ENCODE measurements around the gene EIF3D.

Gene EIF3D

GRCh38 chr22:36512333-36512732 is 16.6 kb downstream of the EIF3D start:
- CTCF ChIA-PET, result interaction anchor here (0.6 to 4.3 kb wide), 3 partner anchors 9 to 1306 kb away, joined by 3 to 45 read pairs (median 12); no protein-coding TSS in a partner anchor
- TF ChIP-seq ZNF24 (tag by site-specific recombination; IDR thresholded peaks at IDR 0.05), result no peak
- TF ChIP-seq SP3 (tag by site-specific recombination; IDR thresholded peaks at IDR 0.05), result no peak
- TF ChIP-seq ZNF660 (tag by site-specific recombination; IDR thresholded peaks at IDR 0.05), result no peak
- TF ChIP-seq ZNF112 (tag by site-specific recombination; IDR thresholded peaks at IDR 0.05), result no peak
- no peak for TF ChIP-seq HIC1 (tag by site-specific recombination; IDR thresholded peaks at IDR 0.05)
- TF ChIP-seq ZNF704 (tag by site-specific recombination; IDR thresholded peaks at IDR 0.05), result no peak
- TF ChIP-seq ZNF423 (tag by site-specific recombination; IDR thresholded peaks at IDR 0.05), result no peak
- TF ChIP-seq ZNF221 (tag by site-specific recombination; IDR thresholded peaks at IDR 0.05; ENCODE audit: borderline replicate concordance), result no peak
- no peak for TF ChIP-seq ZNF624 (tag by site-specific recombination; IDR thresholded peaks at IDR 0.05)
- no peak for TF ChIP-seq ZNF792 (tag by site-specific recombination; IDR thresholded peaks at IDR 0.05)
- no peak for TF ChIP-seq SP2 (tag by site-specific recombination; IDR thresholded peaks at IDR 0.05)
- TF ChIP-seq ZNF837 (tag by site-specific recombination; IDR thresholded peaks at IDR 0.05), result no peak
- no peak for TF ChIP-seq TCF7L2 (IDR thresholded peaks at IDR 0.05; ENCODE audit: borderline replicate concordance, low read depth, low read length)
- no peak for TF ChIP-seq ELK4 (IDR thresholded peaks at IDR 0.05; ENCODE audit: borderline replicate concordance, low read depth, low read length)
- no peak for TF ChIP-seq ZNF23 (tag by site-specific recombination; IDR thresholded peaks at IDR 0.05; ENCODE audit: borderline replicate concordance)
- TF ChIP-seq ZBTB20 (tag by site-specific recombination; IDR thresholded peaks at IDR 0.05), result no peak

GRCh38 chr22:36510966-36511881 is 17.7 kb downstream of the EIF3D start:
- H3K4me3 ChIP-seq (ENCODE audit: low read depth, low read length), result no peak overlapping the region
- CTCF ChIA-PET, result interaction anchor here (0.6 to 4.3 kb wide), 13 partner anchors 10 to 1307 kb away, joined by 3 to 45 read pairs (median 4); partner anchors contain the start of gene IFT27
- no peaks in the 10 kb centered on the region for H3K9me3 ChIP-seq (ENCODE audit: control insufficient read depth, insufficient read depth, low read depth, low read length)
- POLR2A ChIA-PET, result interaction anchor here (0.6 to 5.9 kb wide), 6 partner anchors 11 to 239 kb away, joined by 3 to 35 read pairs (median 3); partner anchors contain the start of gene EIF3D
- peaks cover 3% of the 10 kb centered on the region; the same call in 1 of the 2 replicates for H3K4me1 ChIP-seq (ENCODE audit: control insufficient read depth, insufficient read depth, low read length)
- peaks cover 43 to 63% of the 10 kb centered on the region in 2 experiments for H3K36me3 ChIP-seq (ENCODE audit: control insufficient read depth in 2 of 2, insufficient read depth in 1 of 2, low read length in 2 of 2)
- no peak overlapping the region; the same call in 1 of the 2 replicates for H3K27ac ChIP-seq (ENCODE audit: extremely low read depth, low read depth, low read length)
- TF ChIP-seq ZNF221 (tag by site-specific recombination; IDR thresholded peaks at IDR 0.05; ENCODE audit: borderline replicate concordance) (no peak), ZNF629 (tag by site-specific recombination; IDR thresholded peaks at IDR 0.05) (0 out of 2 replicates have a peak, but pooled peaks have one; percentile 23), INSM2 (tag by site-specific recombination; IDR thresholded peaks at IDR 0.05) (no peak), YY2 (tag by site-specific recombination; IDR thresholded peaks at IDR 0.05) (no peak), ZNF280D (tag by site-specific recombination; IDR thresholded peaks at IDR 0.05) (no peak), KLF8 (tag by site-specific recombination; IDR thresholded peaks at IDR 0.05) (0 out of 2 replicates have a peak, but pooled peaks have one; percentile 7), ZNF654 (tag by site-specific recombination; IDR thresholded peaks at IDR 0.05; ENCODE audit: low read depth) (peak; percentile 53), ZNF292 (tag by site-specific recombination; IDR thresholded peaks at IDR 0.05; ENCODE audit: borderline replicate concordance, low read depth) (no peak)

More at GRCh38 chr22:36512333-36512732, 16.6 kb downstream of the EIF3D start:
- Histone ChIP-seq H3K4me3 (ENCODE audit: low read depth, low read length) (no peak overlapping the region), H3K36me3 (ENCODE audit: control insufficient read depth in 2 of 2, insufficient read depth in 1 of 2, low read length in 2 of 2) (peaks cover 54 to 74% of the 10 kb centered on the region in 2 experiments), H3K4me1 (ENCODE audit: control insufficient read depth, insufficient read depth, low read length) (peaks cover under 1% of the 10 kb centered on the region; the same call in 1 of the 2 replicates), H3K27ac (ENCODE audit: extremely low read depth, low read depth, low read length) (no peak overlapping the region), H3K9me3 (ENCODE audit: control insufficient read depth, insufficient read depth, low read depth, low read length) (no peaks in the 10 kb centered on the region)
- POLR2A ChIA-PET, result interaction anchor here (0.5 to 3.5 kb wide), 3 partner anchors 10 to 648 kb away, joined by 3 to 21 read pairs (median 6); no protein-coding TSS in a partner anchor
